NCI-H1694 (cell line): ENCODE measurements around the gene KIT.
"Not testable (repeated sequence)": the region's sequence is repeated elsewhere in the genome, so short reads cannot be mapped to it uniquely, and the experiment has no call there.

ENCODE experiments used
- DNase-seq: peaks from one replicate; lab custom pipeline; 2025; lab: John Stamatoyannopoulos, UW

Gene KIT

DNA sequence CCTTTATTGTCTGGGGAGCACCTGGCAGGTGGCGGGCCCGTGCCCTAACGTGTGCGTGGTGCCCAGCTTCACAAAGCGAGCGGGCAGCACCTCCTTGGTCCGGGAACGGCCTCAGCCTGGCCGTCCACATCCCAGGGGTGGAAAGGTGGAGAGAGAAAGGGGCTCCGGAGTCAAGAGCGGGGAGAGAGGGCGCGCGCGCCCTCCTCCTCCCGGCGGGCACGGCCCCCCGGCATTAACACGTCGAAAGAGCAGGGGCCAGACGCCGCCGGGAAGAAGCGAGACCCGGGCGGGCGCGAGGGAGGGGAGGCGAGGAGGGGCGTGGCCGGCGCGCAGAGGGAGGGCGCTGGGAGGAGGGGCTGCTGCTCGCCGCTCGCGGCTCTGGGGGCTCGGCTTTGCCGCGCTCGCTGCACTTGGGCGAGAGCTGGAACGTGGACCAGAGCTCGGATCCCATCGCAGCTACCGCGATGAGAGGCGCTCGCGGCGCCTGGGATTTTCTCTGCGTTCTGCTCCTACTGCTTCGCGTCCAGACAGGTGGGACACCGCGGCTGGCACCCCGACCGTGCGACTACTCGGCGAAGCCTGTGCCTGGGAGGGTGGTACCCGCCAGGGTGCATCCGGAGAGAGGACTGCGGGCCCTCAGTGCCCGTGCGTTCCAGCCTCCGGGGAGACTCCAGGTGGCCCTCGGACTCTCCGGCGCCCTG lies at the start of gene KIT:
Gene KIT, plus strand, starts transcription at position 407 of the 701 bp plus-strand sequence. Its CDS starts 58 bp downstream, at position 465.
- DNase-seq, result peak; percentile 18

DNA sequence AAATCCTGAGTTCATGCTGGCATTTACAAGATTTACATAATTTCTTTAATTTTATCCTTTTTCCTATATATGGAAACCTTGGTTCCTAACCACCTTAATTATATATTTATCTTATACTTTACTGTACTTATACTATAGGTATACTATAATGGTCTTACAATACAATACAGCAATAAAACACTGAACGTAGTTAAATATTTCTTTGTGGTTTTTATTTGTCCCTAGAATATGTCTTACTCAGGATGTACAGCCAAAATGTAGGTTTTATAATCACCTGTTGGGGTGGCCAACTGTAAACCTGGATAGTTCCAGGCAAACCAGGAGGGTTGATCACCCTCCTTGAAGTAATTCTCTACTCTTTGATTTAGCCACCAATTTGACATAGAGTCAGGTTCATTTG lies 48.4 kb upstream of the KIT start:
- DNase-seq, result no peak

- DNase-seq, result no peak
Measured at GRCh38 chr4:54614149-54614548, 43.6 kb upstream of the KIT start.

DNA sequence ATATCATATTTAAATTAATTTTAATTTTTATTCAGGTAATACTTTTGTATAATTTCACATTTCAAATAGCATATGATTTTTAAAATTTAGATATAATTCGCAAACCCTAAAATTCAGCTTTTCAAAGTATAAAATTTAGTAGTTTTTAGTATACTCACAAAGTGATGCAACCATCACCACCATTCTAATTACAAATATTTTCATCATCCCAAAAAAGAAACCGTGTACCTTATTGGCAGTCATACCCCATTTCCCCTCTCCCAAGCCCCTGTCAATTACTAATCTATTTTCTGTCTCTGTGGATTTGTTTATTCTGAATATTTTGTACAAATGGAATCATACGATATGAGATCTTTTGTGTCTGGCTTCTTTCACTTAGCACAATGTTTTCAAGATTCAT lies 37.0 kb upstream of the KIT start:
- DNase-seq, result no peak

- no peak for DNase-seq
Measured at GRCh38 chr4:54625391-54625790, 32.4 kb upstream of the KIT start.

GRCh38 chr4:54626113-54626512 lies 31.6 kb upstream of the KIT start:
- DNase-seq, result no peak

DNA sequence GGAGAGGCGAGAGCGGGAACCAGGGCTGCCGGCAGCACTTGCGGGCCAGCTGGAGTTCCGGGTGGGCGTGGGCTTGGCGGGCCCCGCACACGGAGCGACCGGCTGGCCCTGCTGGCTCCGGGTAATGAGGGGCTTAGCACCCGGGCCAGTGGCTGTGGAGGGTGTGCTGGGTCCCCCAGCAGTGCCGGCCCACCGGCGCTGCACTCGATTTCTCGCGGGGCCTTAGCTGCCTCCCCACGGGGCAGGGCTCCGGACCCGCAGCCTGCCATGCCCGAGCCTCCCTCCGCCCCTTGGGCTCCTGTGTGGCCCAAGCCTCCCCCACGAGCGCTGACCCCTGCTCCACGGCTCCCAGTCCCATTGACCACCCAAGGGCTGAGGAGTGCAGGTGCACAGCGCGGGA lies 25.2 kb upstream of the KIT start:
- no peak for DNase-seq

DNA sequence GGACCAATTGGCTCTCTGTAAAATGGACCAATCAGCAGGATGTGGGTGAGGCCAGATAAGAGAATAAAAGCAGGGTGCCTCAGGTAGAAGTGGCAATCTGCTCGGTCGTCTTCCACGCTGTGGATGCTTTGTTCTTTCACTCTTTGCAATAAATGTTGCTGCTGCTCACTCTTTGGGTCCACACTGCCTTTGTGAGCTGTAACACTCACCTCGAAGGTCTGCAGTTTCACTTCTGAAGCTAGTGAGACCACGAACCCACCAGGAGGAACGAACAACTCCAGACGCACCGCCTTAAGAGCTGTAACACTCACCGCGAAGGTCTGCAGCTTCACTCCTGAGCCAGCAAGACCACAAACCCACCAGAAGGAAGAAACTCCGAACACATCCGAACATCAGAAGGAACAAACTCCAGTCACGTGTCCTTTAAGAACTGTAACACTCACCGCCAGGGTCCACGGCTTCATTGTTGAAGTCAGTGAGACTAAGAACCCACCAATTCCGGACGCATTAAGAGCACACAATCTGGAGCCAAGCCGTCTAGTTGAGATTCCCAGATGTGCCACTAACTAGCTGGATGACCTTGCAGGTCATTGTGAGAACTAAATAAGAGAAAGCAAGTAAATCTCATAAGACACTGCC lies 24.5 kb upstream of the KIT start:
- not testable (repeated sequence) for DNase-seq

DNA sequence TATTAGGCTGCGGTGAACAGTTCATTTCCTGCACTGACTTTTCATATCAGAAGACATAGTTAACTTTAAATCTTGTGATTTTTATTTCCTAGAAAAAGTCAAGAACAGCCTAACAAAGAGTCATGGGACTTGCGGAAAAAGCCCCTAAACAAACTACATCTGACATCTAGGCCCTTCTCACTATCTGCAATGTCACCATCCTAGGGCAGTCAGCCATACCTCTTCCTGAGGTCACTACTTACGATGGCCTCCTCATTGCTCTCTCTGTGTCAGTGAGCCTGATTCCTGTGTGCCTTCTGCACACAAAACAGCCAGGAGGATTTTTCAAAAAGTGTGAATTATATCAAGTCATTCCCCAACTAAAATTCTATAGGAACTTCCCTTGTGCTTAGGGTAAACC lies 22.4 kb upstream of the KIT start:
- DNase-seq, result no peak

- no peak for DNase-seq
Measured at GRCh38 chr4:54637325-54637724, 20.4 kb upstream of the KIT start.

DNA sequence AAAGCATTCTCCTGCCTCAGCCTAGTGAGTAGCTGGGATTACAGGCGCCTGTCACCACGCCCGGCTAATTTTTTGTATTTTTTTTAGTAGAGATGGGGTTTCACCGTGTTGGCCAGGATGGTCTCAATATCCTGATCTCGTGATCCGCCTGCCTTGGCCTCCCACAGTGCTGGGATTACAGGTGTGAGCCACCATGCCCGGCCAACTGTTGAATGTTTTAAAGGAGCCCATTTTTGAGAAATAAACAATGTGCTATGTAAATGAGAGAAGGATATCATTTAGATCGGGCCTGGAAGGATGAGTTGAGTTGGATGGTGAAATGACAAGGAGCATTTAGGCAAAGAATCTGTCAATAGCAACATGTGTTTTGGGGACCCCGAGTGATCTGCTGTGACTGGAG lies 16.7 kb upstream of the KIT start:
- not testable (repeated sequence) for DNase-seq

DNA sequence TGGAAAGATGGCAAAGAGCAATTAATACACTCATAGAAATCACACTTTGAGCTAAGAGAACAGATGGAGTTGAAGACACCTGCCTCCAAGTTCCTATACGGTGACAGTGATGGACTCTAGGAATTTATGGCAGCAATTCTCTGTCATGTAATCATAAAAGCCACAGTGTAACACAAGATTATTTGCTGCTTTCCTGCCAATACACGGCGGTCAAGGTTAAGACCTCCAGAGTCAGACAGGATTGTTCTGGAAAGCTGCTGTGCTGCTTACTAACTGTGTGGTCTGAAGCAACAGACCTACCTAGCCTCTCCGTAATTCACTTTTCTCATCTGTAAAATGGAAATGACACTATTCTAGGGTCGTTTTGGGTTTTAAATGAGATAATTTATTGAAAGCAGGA lies 14.6 kb upstream of the KIT start:
- no peak for DNase-seq

DNA sequence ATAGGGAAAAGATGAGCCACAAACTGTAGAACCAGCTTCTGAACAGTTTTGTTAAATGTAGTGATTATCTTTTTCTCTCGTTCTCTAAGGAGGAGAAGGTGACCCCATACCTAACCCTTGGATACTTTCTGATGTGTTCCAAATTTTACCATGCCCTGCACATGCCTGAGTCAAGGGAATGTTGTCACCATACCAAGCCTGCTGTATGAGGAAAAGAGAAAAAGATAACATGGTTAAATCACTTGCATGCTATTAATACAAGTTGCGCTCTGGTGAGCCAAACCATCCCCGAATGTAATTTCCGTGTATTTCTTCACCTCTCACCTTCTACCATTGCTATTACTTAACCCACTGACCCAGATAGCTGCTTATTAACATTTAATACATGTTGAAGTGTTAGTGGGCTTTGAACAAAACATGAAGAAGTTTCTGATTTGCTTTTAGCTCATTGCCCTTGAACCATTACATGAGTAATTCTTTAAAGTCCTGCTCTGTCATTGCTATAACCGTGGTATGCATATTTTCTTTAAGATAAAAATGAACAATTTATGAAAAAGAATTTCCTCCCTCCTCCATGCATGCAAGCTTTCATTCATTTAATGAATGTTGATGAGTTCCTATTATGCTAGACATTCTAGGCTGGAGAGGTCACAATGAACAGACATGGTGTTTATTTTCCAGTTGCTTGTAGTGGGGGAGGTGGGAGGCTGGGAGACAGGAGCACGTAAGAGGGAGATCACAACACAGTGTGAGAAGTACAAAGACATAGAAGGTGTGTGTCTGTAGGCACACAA lies 13.6 kb upstream of the KIT start:
- no peak for DNase-seq

- DNase-seq, result no peak
Measured at GRCh38 chr4:54645830-54646229, 11.9 kb upstream of the KIT start.

GRCh38 chr4:54647070-54647469 lies 10.7 kb upstream of the KIT start:
- DNase-seq, result no peak

GRCh38 chr4:54651050-54651449 lies 6.7 kb upstream of the KIT start:
- no peak for DNase-seq

DNA sequence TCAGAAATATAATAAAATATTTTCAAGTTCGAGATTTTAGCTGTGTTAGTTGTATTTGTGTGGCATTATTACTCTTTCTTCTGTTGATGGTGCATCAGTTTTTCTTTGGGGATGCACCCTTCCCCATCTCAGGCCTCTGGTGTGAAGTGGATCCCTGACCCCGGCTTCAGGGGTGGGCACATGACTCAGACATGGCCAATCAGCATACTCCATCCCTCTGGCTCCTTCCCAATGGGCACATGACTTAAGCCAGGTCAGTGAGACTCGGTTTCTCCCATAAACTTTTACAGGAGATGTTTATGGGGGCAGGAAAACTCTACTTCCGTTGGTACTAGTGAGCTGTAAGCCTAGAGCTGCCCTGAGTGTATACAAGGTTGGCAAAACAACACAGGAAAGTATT lies 3.0 kb upstream of the KIT start:
- DNase-seq, result no peak

DNA sequence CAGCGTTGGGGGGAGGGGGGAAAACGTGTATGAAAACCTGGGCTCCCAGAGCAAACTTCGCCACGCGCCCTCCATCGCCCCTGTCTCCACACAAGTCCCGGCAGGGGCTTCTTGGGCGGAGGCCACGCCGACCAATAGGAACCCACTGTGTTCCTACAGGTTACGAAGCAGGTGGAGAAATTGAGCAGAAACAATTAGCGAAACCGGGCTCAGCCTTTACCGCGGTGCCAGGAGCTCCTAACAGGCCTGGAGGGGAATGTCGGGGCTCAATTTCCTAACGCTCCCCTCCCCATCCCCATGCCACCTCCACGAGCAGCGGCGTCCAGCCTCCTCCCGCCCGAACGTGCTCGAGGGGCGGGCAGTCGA lies 589 bp upstream of the KIT start:
- DNase-seq, result no peak

GRCh38 chr4:54658252-54659093 lies 716 bp downstream of the KIT start:
- peak; percentile 29 for DNase-seq

- DNase-seq, result no peak
Measured at GRCh38 chr4:54659313-54659712, 1.6 kb downstream of the KIT start.

GRCh38 chr4:54659749-54660535 lies 2.2 kb downstream of the KIT start:
- no peak for DNase-seq
